GM12873 (cell line): ENCODE results near the gene NUDT12.
A peak's percentile ranks its signal among the peaks of the same experiment; 100 is the strongest.

Experiments
- TF ChIP-seq, protein P1 (sequence below): IDR thresholded peaks from 2 replicates; pipeline ENCODE4 v1.5.1; 2012; ENCODE audit warnings: low read depth, mild to moderate bottlenecking, moderate library complexity, low read length, control low read depth; ENCODE audit not compliant: insufficient read depth; ENCODE audit errors: missing control alignments

NUDT12 gene

DNA sequence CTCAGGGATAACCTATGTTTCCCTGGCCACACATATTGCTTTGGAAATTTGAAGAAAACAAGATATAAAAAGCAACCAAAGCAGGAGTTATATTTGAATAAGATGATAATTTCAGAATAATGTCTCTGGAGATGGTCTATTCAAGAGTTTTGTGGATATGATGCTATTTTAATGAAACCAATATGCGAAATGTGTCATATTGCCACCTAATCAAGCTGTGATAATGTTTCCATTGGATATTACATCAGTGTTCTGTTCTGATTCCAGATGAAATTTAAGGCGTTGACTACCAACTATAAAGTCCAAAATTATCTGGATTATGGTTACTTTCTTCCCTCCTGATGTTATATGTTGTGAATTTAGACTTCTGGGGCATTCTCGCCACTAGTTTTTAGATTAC lies 27.6 kb upstream of the NUDT12 start:
- TF ChIP-seq, protein P1, sequence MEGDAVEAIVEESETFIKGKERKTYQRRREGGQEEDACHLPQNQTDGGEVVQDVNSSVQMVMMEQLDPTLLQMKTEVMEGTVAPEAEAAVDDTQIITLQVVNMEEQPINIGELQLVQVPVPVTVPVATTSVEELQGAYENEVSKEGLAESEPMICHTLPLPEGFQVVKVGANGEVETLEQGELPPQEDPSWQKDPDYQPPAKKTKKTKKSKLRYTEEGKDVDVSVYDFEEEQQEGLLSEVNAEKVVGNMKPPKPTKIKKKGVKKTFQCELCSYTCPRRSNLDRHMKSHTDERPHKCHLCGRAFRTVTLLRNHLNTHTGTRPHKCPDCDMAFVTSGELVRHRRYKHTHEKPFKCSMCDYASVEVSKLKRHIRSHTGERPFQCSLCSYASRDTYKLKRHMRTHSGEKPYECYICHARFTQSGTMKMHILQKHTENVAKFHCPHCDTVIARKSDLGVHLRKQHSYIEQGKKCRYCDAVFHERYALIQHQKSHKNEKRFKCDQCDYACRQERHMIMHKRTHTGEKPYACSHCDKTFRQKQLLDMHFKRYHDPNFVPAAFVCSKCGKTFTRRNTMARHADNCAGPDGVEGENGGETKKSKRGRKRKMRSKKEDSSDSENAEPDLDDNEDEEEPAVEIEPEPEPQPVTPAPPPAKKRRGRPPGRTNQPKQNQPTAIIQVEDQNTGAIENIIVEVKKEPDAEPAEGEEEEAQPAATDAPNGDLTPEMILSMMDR: no peak

DNA sequence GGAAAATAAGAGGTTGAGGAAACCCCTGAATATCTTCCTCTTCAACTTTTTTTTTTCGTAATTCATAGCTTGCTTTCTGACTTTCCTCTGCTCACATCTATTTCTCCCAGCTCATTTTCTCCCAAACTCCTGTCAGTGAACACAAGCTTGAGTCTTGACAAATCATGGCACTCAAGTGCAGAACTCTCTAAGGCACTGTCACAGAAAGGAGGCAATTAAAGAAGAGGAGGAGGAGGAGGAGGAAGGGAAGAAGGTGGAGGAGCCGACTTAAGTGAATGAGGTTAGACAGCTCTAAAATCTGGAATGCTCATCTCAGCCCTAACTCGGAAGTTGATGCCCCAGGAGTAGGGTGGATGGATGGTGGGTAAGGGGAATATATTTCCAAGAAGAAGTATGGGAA lies 27.2 kb upstream of the NUDT12 start:
- TF ChIP-seq, protein P1: no peak

DNA sequence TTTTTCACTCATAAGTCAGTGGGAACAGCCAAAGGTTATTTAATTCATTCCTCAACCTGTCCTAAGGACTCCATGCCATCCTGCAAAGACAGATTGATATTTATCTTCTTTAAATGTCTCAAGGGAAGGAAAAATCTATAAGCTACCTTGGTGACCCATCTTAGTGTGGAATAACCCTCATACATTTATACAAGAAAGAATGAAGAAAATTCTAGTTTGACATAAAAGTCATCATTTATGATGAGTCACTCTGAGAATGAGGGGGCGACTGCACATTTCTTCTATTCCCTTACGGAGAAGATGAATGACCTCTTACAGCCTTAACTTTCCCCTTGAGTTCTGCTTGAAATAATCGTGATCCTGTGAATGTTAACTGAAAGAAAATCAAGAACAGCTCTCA lies 26.8 kb upstream of the NUDT12 start:
- TF ChIP-seq, protein P1: no peak

DNA sequence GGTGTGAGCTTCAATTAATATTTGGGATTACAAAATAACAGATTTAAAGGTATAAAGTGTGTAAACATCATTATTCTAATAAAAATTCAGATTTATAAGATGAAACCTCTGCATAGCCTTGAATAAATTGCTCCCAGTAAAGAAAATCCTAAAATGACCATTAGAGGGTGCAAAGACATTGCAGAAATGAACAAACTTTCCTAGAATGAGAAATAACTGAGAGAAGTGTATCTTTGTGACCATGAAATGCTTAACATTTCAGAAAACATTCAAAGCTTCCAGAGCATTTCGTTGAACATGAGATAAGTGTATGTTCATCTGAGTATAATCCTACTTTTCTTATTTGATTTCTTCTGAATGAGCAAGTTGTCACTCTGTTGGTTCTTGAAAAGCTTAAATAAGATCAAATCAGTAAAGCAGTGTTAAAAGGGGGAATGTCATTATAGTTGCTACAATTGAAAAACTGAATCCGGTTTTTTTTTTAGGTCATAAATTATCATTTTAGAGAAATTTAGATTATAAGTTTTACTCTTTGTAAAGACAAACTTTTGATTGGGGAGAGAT lies 24.7 kb upstream of the NUDT12 start:
- TF ChIP-seq, protein P1: no peak

DNA sequence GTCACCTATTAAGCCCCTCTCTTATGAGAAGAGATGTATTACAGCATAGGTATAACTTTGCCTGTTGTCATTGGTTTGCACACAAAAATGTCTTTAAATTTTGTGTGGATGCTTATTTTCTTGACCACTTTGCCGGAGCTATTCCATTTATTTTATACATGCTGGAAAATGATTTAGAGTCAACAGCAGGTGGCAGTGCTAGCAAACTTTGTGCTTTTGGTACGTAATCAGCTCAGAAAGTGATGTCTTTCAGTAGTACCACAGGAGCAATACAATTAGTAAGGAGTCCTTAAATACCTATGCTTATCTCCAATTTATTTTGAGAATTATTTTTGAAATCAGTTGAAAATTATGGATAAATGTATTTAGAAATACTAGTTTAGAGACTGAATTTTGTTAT lies 19.8 kb upstream of the NUDT12 start:
- TF ChIP-seq, protein P1: peak; percentile 52

DNA sequence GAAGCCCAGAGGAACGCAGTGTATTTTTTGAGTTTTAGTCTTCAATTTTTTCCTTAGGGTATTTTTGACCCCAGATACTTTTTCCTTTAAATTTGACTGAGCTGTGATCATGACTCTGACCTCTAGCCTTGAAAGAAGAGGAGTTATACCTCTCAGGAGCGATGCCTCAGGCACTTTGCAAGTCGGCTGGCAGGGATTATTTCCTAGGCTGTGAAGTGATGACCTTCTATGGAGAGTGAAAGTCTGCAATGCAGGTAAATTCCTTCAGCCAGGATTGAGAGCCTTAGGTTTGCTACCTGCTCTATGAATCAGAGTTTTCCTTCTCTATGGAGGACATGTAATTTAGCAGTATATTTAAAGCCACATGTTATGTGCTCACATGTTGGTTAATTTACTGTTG lies 10.8 kb upstream of the NUDT12 start:
- TF ChIP-seq, protein P1: no peak

DNA sequence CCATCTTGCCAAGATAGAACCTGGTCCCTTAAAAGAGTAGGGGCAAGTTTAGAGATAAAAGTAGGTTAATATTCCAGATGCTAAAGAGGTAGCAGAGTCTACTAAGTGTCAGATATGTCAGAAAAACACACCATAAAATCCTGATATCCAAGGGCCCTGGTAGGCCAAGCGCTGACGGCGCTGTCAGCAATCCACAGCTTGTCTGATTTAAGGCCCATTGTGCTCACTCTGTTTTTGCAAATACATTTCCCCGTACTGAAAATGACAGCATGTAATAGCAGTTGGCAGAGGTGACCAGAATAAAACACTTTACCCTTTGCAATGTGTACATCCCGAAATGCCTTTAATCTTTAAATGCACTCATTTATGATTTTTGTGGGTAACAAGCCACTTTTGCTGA lies 9.9 kb upstream of the NUDT12 start:
- TF ChIP-seq, protein P1: no peak
